SK-MEL-5 (cell line): ENCODE results near the gene COL19A1. TPM values are rescaled to one million over a fixed set of nuclear protein-coding genes. Genes with fewer than 3 reads are reported as not detected.
"Not testable (repeated sequence)": the region's sequence is repeated elsewhere in the genome, so short reads cannot be mapped to it uniquely, and the experiment has no call there.

Experiments
- DNase-seq: peaks from one replicate; pipeline ENCODE4 v3.0.0-alpha.2; 2016; ENCODE audit warnings: low read depth, low spot score
- in situ Hi-C: cut with HindIII; loops from 2 replicates; pipeline ENCODE4 v1.10.0; 2016; ENCODE audit warnings: low sequenced_read_pairs, high pct_unique_total_duplicates, low pct_unique_long_range_greater_than_20kb
- total RNA-seq: library from RNA; depleted of rRNA; stranded (reverse); fragments of >200 nt; shearing (Covaris generic); gene quantifications from 2 replicates; pipeline ENCODE4 v1.2.3, GENCODE V29; 2014

Gene COL19A1
- total RNA-seq, 1 experiment from 2014 or later, result 41.7 TPM

- DNase-seq, result peak; percentile 33
- in situ Hi-C loops, result no loop called here
Measured at GRCh38 chr6:69888482-69889233, 22.3 kb downstream of the COL19A1 start.

- DNase-seq, in situ Hi-C loops: not testable (repeated sequence)
Measured at GRCh38 chr6:69889234-69889974, 23.0 kb downstream of the COL19A1 start.

GRCh38 chr6:69892561-69892960 is 26.2 kb downstream of the COL19A1 start:
- DNase-seq, in situ Hi-C loops: not testable (repeated sequence)

- DNase-seq, in situ Hi-C loops: not testable (repeated sequence)
Measured at GRCh38 chr6:69893266-69893665, 26.9 kb downstream of the COL19A1 start.

GRCh38 chr6:69894578-69895347 is 28.4 kb downstream of the COL19A1 start:
- DNase-seq, result peak; percentile 58

GRCh38 chr6:69895396-69895795 is 29.0 kb downstream of the COL19A1 start:
- in situ Hi-C loops, result no loop called here
- no peak for DNase-seq

More at GRCh38 chr6:69894578-69895347, 28.4 kb downstream of the COL19A1 start:
- in situ Hi-C loops, result no loop called here

- in situ Hi-C loops, result no loop called here
- no peak for DNase-seq
Measured at GRCh38 chr6:69900869-69901268, 34.5 kb downstream of the COL19A1 start.

GRCh38 chr6:69901361-69901760 is 35.0 kb downstream of the COL19A1 start:
- no peak for DNase-seq
- in situ Hi-C loops, result no loop called here

- no peak for DNase-seq
- in situ Hi-C loops, result no loop called here
Measured at GRCh38 chr6:69907981-69908498, 41.7 kb downstream of the COL19A1 start.

- in situ Hi-C loops, result no loop called here
- no peak for DNase-seq
Measured at GRCh38 chr6:69913361-69913760, 47.0 kb downstream of the COL19A1 start.

GRCh38 chr6:69914015-69914485 is 47.7 kb downstream of the COL19A1 start:
- DNase-seq, result peak; percentile 67
- in situ Hi-C loops, result no loop called here

GRCh38 chr6:69915346-69915745 is 49.0 kb downstream of the COL19A1 start:
- no peak for DNase-seq
- in situ Hi-C loops, result no loop called here

- in situ Hi-C loops, result no loop called here
- DNase-seq, result peak; percentile 99
Measured at GRCh38 chr6:69917834-69918233, 51.5 kb downstream of the COL19A1 start.

- DNase-seq, result peak; percentile 46
- in situ Hi-C loops, result no loop called here
Measured at GRCh38 chr6:69918813-69919475, 52.6 kb downstream of the COL19A1 start.

GRCh38 chr6:69921066-69921465 is 54.7 kb downstream of the COL19A1 start:
- DNase-seq, in situ Hi-C loops: not testable (repeated sequence)

GRCh38 chr6:69921611-69922010 is 55.3 kb downstream of the COL19A1 start:
- in situ Hi-C loops, DNase-seq: not testable (repeated sequence)

GRCh38 chr6:69926745-69927144 is 60.4 kb downstream of the COL19A1 start:
- DNase-seq, result no peak
- in situ Hi-C loops, result no loop called here
